ENCODE measurements around the gene CCDC80.

GRCh38 chr3:112642912-112643506 is 2.1 kb upstream of the CCDC80 start:
- TF ChIP-seq EGR1 (IDR thresholded peaks at IDR 0.05) (no peak), EP300 (IDR thresholded peaks at IDR 0.05; ENCODE audit: borderline replicate concordance) (no peak), YY1 (IDR thresholded peaks at IDR 0.05; ENCODE audit: low read depth) (no peak), FOXM1 (IDR thresholded peaks at IDR 0.05; ENCODE audit: borderline replicate concordance, low read depth) (no peak), TAF1 (IDR thresholded peaks at IDR 0.05; ENCODE audit: low read depth) (no peak), MAX (IDR thresholded peaks at IDR 0.05) (no peak)
- TF ChIP-seq, protein P1, sequence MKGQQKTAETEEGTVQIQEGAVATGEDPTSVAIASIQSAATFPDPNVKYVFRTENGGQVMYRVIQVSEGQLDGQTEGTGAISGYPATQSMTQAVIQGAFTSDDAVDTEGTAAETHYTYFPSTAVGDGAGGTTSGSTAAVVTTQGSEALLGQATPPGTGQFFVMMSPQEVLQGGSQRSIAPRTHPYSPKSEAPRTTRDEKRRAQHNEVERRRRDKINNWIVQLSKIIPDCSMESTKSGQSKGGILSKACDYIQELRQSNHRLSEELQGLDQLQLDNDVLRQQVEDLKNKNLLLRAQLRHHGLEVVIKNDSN (IDR thresholded peaks at IDR 0.05), result no peak
